T-helper 22 cell (primary cell): ENCODE measurements around the gene HMGN4.
"Not testable (repeated sequence)": the region's sequence is repeated elsewhere in the genome, so short reads cannot be mapped to it uniquely, and the experiment has no call there.

Experiments used
- DNase-seq: peaks from one replicate; pipeline ENCODE4 v3.0.0-alpha.2; 2020; ENCODE audit warnings: low read depth

HMGN4 gene

GRCh38 chr6:26522486-26523228 lies 15.5 kb upstream of the HMGN4 start:
- DNase-seq, result not testable (repeated sequence)

- DNase-seq, result not testable (repeated sequence)
Observed at GRCh38 chr6:26524314-26524713, 13.9 kb upstream of the HMGN4 start.

GRCh38 chr6:26524722-26525370 lies 13.3 kb upstream of the HMGN4 start:
- DNase-seq, result no peak

GRCh38 chr6:26525838-26526237 lies 12.3 kb upstream of the HMGN4 start:
- no peak for DNase-seq

- no peak for DNase-seq
Observed at GRCh38 chr6:26526928-26527327, 11.2 kb upstream of the HMGN4 start.

- no peak for DNase-seq
Observed at GRCh38 chr6:26530203-26530602, 8.0 kb upstream of the HMGN4 start.

GRCh38 chr6:26531897-26532296 lies 6.3 kb upstream of the HMGN4 start:
- DNase-seq, result no peak

GRCh38 chr6:26532699-26533531 lies 5.3 kb upstream of the HMGN4 start:
- DNase-seq, result peak; percentile 72

- no peak for DNase-seq
Observed at GRCh38 chr6:26533532-26533931, 4.6 kb upstream of the HMGN4 start.

GRCh38 chr6:26534681-26535465 lies 3.3 kb upstream of the HMGN4 start:
- DNase-seq, result no peak

GRCh38 chr6:26536571-26537159 lies 1.5 kb upstream of the HMGN4 start:
- DNase-seq, result no peak

GRCh38 chr6:26537160-26537845 lies 863 bp upstream of the HMGN4 start:
- peak; percentile 79 for DNase-seq

GRCh38 chr6:26538572-26538902 lies 371 bp downstream of the HMGN4 start:
- DNase-seq, result no peak

- DNase-seq, result no peak
Observed at GRCh38 chr6:26539071-26539615, 977 bp downstream of the HMGN4 start.

- no peak for DNase-seq
Observed at GRCh38 chr6:26541579-26541978, 3.4 kb downstream of the HMGN4 start.

GRCh38 chr6:26543953-26544352 lies 5.8 kb downstream of the HMGN4 start:
- no peak for DNase-seq

- DNase-seq, result no peak
Observed at GRCh38 chr6:26544473-26544872, 6.3 kb downstream of the HMGN4 start.

- no peak for DNase-seq
Observed at GRCh38 chr6:26545627-26546026, 7.5 kb downstream of the HMGN4 start.

GRCh38 chr6:26547363-26547762 lies 9.2 kb downstream of the HMGN4 start:
- DNase-seq, result not testable (repeated sequence)

GRCh38 chr6:26550250-26550993 lies 12.3 kb downstream of the HMGN4 start:
- DNase-seq, result peak; percentile 32
